Prostate gland (tissue), 2 donors: ENCODE data around the gene ZBTB47.

Experiments used
- POLR2A ChIP-seq: fragments of 450-650 bp; IDR thresholded peaks from one replicate; pipeline ENCODE4 v1.6.1; 2016; ENCODE audit warnings: antibody characterized with exemption, mild to moderate bottlenecking
- TF ChIP-seq, protein P1 (sequence below), 4 experiments: fragments of 200-600 bp in 2 of 4; fragments of 450-650 bp in 2 of 4; sonication (generic) in 2 of 4; IDR thresholded peaks; 1 replicate in 3 of 4; 2 replicates in 1 of 4; pipeline ENCODE4 v1.5.1; 2016 to 2019; ENCODE audit warnings: antibody characterized with exemption in 4 of 4, mild to moderate bottlenecking in 2 of 4, moderate library complexity in 2 of 4

DNA sequence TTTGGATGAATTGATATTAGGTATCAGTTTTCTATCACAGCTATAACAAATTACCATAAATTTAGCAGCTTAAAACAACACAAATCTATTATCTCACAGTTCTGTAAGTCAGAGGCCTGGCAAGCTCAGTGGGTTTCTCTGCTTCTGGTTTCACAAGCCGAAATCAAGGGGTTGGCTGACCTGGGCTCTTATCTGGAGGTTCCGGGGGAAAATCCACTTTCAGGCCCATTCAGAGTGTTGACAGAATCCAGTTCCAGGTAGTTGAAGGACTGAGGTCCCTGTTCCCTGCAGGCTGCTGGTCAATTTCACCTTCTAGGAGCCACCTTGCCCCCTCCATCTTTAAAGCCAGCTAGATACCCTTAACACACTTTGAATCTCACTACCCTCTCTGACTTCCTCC lies 60.2 kb downstream of the ZBTB47 start:
- TF ChIP-seq, protein P1, sequence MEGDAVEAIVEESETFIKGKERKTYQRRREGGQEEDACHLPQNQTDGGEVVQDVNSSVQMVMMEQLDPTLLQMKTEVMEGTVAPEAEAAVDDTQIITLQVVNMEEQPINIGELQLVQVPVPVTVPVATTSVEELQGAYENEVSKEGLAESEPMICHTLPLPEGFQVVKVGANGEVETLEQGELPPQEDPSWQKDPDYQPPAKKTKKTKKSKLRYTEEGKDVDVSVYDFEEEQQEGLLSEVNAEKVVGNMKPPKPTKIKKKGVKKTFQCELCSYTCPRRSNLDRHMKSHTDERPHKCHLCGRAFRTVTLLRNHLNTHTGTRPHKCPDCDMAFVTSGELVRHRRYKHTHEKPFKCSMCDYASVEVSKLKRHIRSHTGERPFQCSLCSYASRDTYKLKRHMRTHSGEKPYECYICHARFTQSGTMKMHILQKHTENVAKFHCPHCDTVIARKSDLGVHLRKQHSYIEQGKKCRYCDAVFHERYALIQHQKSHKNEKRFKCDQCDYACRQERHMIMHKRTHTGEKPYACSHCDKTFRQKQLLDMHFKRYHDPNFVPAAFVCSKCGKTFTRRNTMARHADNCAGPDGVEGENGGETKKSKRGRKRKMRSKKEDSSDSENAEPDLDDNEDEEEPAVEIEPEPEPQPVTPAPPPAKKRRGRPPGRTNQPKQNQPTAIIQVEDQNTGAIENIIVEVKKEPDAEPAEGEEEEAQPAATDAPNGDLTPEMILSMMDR (IDR thresholded peaks at IDR 0.05), result no peak
- no peak for TF ChIP-seq POLR2A
